Caki2 (cell line): ENCODE results near the gene TET1. TPM values are rescaled to one million over a fixed set of nuclear protein-coding genes. Genes with fewer than 3 reads are reported as not detected.
"Not testable (repeated sequence)": the region's sequence is repeated elsewhere in the genome, so short reads cannot be mapped to it uniquely, and the experiment has no call there.

Experiments
- DNase-seq: peaks from one replicate; pipeline ENCODE4 v3.0.0-alpha.2; 2015; ENCODE audit warnings: low read depth
- in situ Hi-C: cut with HindIII; loops from 2 replicates; pipeline ENCODE4 v1.10.0; 2016; ENCODE audit warnings: low sequenced_read_pairs, low pct_unique_long_range_greater_than_20kb, mixed read lengths
- total RNA-seq: library from RNA; depleted of rRNA; stranded (reverse); fragments of >200 nt; shearing (Covaris generic); gene quantifications from 2 replicates; pipeline ENCODE4 v1.2.3, GENCODE V29; 2014; ENCODE audit warnings: low replicate concordance

The TET1 gene
- total RNA-seq, 1 experiment from 2014 or later, result 0.37 TPM

GRCh38 chr10:68601501-68602265 is 41.5 kb downstream of the TET1 start:
- in situ Hi-C loops, result no loop called here
- DNase-seq, result no peak

- in situ Hi-C loops, result no loop called here
- DNase-seq, result no peak
These were observed 42.3 kb downstream of the TET1 start for GRCh38 chr10:68602434-68602833.

GRCh38 chr10:68603766-68604165 is 43.6 kb downstream of the TET1 start:
- in situ Hi-C loops, result no loop called here
- DNase-seq, result no peak

- no peak for DNase-seq
- in situ Hi-C loops, result no loop called here
These were observed 44.3 kb downstream of the TET1 start for GRCh38 chr10:68604441-68604840.

GRCh38 chr10:68606918-68607317 is 46.8 kb downstream of the TET1 start:
- in situ Hi-C loops, result no loop called here
- DNase-seq, result no peak

GRCh38 chr10:68610023-68610422 is 49.9 kb downstream of the TET1 start:
- in situ Hi-C loops, result not testable (repeated sequence)

GRCh38 chr10:68611227-68611626 is 51.1 kb downstream of the TET1 start:
- in situ Hi-C loops, result no loop called here
- no peak for DNase-seq

More at GRCh38 chr10:68610023-68610422, 49.9 kb downstream of the TET1 start:
- not testable (repeated sequence) for DNase-seq

- in situ Hi-C loops, DNase-seq: not testable (repeated sequence)
These were observed 53.8 kb downstream of the TET1 start for GRCh38 chr10:68613974-68614373.

GRCh38 chr10:68617691-68618090 is 57.6 kb downstream of the TET1 start:
- in situ Hi-C loops, DNase-seq: not testable (repeated sequence)

- no peak for DNase-seq
- in situ Hi-C loops, result no loop called here
These were observed 58.1 kb downstream of the TET1 start for GRCh38 chr10:68618234-68618633.

- in situ Hi-C loops, result no loop called here
- no peak for DNase-seq
These were observed 59.5 kb downstream of the TET1 start for GRCh38 chr10:68619595-68619994.

GRCh38 chr10:68625316-68625921 is 65.3 kb downstream of the TET1 start:
- in situ Hi-C loops, result no loop called here
- DNase-seq, result no peak

GRCh38 chr10:68628576-68629127 is 68.5 kb downstream of the TET1 start:
- in situ Hi-C loops, result no loop called here
- no peak for DNase-seq

- in situ Hi-C loops, DNase-seq: not testable (repeated sequence)
These were observed 72.1 kb downstream of the TET1 start for GRCh38 chr10:68632271-68632560.

- in situ Hi-C loops, result no loop called here
- DNase-seq, result no peak
These were observed 73.1 kb downstream of the TET1 start for GRCh38 chr10:68633281-68633680.

- DNase-seq, result no peak
- in situ Hi-C loops, result no loop called here
These were observed 73.8 kb downstream of the TET1 start for GRCh38 chr10:68633816-68634466.

- in situ Hi-C loops, result no loop called here
- DNase-seq, result no peak
These were observed 76.2 kb downstream of the TET1 start for GRCh38 chr10:68636335-68636734.

- DNase-seq, in situ Hi-C loops: not testable (repeated sequence)
These were observed 83.4 kb downstream of the TET1 start for GRCh38 chr10:68643550-68643949.

- DNase-seq, result peak; percentile 31
- in situ Hi-C loops, result no loop called here
These were observed 87.7 kb downstream of the TET1 start for GRCh38 chr10:68647672-68648341.
